Embryonic facial prominence (tissue), 1 donor: Measurements from ENCODE around the gene EMC1.
"Not testable (repeated sequence)": the region's sequence is repeated elsewhere in the genome, so short reads cannot be mapped to it uniquely, and the experiment has no call there.

Experiments used
- DNase-seq: peaks from one replicate; pipeline ENCODE4 v3.0.0-alpha.2; 2016; ENCODE audit errors: extremely low spot score

EMC1 gene

DNA sequence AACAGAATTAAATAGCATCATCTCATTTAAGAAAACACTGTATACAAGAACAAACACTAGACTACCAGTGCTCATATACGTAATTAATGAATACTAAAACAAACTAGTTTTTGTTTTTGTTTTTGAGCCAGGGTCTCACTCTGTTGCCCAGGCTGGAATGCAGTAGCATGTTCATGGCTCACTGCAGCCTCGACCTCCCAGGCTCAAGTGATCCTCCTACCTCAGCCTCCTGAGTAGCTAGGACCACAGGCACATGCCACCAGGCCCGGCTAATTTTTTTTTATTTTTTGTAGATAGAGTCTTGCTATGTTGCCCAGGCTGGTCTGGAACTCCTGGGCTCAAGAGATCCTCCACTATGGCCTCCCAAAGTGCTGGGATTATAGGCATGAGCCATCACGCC lies 34.7 kb downstream of the EMC1 start:
- not testable (repeated sequence) for DNase-seq

GRCh38 chr1:19213580-19213979 lies 37.7 kb downstream of the EMC1 start:
- no peak for DNase-seq

DNA sequence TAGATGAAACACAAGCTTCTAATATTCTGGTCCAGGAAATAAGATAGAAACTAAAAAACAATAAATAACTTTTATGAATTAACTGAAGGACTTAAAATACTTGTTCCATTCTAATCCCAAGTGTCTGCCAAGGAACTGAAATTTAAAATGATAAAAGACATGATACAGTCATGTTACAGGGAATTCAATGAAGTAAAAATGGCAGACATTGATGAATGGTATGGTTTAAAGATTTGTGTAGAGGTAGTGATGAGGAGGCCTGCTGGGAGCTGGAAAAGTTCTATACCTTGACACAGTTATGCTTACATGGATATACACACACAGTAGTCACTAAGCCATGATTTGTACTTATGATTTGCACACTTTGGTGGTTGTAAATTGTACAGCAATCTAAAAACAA lies 39.2 kb downstream of the EMC1 start:
- DNase-seq: no peak

DNA sequence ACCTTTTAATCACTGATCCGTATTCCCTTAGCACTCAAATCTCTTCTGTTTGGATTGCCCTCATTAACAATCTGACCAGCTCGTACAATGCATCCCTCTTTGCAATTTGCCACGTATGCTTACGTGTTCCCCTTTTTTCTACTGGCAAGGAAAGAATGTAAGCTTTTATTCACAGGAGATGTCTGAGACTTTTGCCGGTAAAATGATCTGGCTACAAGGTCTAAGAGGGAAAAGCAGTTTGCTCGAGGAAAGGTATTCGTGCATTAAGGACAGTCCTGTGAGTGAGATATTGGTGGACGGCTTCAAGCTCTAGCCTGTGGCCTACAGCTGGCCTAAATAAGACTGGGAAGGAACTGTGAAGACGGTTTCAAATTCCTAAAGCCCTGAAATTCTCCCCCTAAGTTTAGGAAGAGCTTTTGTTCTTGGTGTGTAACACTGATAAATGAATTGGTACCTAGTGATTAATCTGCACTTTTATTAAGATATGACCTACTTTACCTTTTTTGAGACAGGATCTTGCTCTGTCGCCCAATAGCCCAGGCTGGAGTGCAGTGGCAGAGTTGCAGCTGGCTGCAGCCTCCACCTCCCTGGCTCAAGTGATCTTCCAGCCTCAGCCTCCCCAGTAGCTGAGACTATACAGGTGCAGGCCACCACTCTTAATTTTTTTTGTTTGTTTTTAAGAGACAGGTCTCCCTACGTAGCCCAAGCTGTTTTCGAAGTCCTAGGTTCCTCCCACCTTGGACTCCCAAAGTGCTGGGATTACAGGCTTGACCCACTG lies 40.4 kb downstream of the EMC1 start:
- no peak for DNase-seq

DNA sequence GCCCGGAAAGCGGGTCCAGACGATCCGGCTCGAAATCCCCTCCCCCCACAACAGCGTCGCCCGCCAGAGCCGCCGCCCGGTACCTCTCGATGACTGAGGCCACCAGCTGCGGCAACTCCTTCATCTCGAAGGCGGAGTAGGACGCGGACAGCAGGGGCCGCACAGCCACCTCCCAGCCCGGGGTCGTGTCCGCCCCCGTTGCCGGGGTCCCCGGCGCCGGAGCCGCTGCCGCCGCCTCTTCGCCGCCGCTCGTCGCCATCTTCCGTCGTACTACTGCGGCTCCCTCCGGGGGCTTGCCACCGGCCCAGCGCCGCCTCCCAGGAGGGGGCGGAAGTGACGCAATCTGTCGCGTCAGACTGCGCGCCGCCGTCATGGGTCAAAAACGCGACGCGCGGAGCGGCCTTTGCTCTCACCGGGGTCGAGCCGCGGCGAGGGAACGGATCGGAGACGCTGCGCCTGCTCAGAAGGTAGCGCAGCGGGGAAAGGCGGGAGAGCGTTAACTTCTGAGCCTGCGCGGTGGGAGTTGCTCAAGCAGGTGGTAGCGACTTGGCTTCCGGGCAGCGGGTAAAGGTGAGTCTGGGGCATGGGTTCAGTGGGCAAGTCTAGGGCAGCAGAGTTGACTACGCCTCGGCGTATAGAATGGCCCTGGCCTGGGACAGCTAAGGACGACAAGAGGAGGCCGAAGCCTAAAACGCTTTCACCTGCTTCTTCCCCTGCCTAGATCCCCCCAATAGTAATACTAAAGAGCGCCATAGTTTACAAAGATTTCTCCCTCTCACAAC lies 41.1 kb downstream of the EMC1 start, which contains the start of gene UBR4:
Gene UBR4 (minus strand): TSS at position 277 of the 782 bp plus-strand sequence. CDS start 18 bp downstream, at position 259.
- peak; percentile 56 for DNase-seq

DNA sequence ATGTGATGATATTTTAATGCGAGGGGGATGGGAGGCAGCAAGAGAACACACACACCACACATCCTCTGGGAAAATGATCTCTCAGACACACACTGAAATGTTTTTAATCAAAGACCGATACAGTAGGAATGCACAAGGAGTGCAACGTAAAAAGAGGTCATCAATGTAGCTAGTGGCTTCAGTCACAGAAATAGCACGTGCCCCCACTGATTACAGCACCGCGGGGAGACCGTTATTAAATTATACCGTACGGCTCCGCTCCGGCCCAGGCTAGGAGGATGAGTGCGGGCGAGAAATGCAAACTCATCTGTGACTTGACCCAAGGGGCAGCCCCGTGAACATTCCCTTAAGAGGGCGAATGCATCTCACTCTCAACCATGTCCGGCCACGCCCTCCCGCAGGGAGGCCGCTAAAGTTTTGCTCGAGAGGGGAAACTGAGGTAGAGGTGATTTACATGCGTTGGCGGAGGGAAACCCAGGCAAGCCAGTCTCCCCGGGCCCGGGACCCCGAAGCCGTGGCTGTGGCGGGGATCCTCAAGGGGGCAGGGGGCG lies 41.8 kb downstream of the EMC1 start:
- DNase-seq: no peak

GRCh38 chr1:19208710-19209438 lies 42.5 kb downstream of the EMC1 start:
- DNase-seq: no peak

DNA sequence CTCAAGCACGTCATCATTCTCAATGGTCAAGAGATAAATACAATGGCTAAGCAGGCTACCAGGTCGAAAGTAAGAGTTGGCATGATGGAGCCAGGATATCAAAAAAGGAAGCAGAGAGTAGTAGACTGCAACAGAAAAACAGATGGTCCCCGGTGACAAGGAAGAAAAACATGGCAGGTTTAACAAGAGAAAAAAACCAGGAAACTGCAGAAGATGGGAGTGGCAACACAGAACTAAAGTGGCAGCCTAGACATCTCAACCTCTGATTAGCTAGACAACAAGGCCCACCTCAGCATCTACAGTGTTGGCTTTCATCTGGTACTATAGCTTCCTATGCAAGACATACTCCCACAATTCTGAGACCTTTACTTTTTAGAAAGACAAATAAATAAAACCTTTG lies 44.4 kb downstream of the EMC1 start:
- no peak for DNase-seq

- no peak for DNase-seq
These were observed 45.5 kb downstream of the EMC1 start for GRCh38 chr1:19205845-19206244.

DNA sequence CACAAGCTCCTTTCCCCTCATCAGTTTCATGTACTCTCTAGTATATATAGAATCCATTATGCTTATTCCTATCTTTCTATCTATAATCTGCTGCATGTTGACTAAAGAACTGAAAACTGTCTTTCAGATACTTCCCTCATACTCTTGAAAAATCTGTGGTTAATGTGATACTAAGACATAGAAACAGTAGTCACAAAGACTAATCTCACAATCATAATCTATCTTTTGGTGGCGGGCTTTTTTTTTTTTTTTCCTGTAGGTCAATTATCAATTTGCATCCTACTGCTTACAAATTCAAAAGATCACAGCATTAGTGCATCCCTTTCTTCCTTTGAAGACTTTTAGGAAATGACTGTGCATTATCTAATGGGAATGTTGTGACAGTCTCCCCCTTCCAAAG lies 45.9 kb downstream of the EMC1 start:
- no peak for DNase-seq

DNA sequence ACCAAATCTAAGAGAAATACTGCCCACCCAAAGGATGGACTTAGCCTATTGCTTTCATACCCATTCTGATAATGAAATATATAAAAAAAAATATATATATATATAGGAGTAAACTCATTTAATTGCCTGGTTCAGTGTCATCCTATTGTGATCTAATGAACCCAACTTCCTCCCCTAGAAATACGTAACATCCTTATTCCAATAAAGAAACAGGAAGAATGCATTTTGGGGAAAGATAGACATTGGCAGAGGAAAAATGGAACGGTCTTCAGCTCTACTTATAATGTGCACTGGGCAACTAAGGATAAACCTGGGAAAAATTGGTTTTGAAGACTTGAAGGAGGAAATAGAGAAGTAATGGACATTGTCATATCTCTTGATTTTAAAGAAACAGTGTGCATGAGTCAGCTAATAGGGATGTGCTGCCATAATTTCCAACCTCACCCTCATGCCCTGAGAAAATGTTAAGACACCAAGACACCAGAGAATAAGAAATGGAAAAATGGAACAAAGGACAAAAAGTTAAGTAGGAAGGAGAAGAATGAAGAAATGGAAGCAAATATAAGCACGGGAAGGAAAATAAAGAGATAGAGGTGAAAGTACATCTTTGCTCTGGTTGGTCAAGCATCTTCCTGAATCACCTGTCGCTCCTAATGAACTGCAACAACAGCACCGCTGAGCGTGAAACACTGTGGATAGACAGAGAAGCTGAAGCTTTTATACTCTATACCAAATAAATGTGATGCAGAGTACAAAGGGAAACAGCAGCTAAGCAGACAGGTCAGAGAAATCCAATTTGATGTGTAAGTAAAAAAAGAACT lies 46.7 kb downstream of the EMC1 start:
- no peak for DNase-seq

DNA sequence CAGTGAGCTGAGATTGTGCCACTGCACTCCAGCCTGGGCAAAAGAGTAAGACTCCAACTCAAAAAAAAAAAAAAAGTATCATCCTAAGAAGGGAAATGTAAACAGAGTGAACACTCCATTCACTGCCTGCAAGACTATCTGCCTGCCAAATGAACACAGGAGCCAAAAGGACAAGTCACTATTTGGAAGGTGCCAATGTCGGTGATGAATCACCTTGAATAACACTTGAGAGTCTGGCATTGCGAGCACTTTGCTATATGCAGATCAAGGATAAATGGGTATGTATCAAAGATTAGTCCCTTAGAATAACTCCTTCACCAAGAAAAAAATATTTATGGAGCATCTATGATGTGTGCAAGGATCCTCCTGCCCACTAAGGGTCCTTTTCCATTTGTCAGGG lies 47.9 kb downstream of the EMC1 start:
- no peak for DNase-seq

DNA sequence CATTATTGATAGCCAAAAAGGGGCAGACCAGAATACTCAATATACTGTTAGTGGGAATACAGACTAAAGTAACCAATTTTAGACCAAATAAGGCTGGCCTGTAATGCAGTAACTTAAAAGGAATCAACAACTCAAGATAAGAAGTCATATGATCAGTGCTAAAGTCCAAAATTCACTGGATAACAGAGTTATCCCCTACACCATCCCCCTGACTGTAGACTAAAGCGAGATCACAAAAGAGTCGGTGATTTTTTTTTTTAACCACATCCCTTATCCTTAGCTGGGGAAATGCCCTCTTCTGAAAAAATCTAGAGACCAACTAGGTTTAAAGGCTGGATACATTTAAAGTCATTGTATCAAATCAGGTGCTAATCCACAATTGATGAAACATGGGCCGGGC lies 48.9 kb downstream of the EMC1 start:
- no peak for DNase-seq

DNA sequence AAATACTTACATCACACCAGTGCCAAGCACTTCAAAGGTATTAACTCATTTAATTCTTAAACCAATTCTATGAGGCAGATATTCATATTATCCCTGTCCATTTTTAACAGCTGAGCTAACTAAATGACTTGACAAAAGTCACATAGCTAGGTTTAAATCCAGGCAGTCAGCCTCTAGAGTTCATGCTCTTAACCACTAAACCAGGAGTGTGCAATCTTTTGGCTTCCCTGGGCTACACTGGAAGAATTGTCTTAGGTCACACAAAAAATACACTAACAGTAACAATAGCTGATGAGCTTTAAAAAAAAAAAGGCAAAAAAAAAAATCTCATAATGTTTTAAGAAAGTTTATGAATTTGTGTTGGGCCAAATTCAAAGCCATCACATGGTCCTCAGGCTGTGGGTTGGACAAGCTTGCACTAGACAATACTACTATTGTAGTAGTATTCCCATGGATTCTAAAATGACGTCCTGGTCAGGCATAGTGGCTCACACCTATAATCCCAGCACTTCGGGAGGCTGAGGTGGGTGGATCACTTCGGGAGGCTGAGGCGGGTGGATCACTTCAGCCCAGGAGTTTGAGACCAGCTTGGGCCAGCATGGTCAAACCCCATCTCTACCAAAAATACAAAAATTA lies 51.2 kb downstream of the EMC1 start:
- no peak for DNase-seq

- DNase-seq: no peak
These were observed 51.9 kb downstream of the EMC1 start for GRCh38 chr1:19199329-19199968.

GRCh38 chr1:19198820-19199219 lies 52.5 kb downstream of the EMC1 start:
- no peak for DNase-seq

DNA sequence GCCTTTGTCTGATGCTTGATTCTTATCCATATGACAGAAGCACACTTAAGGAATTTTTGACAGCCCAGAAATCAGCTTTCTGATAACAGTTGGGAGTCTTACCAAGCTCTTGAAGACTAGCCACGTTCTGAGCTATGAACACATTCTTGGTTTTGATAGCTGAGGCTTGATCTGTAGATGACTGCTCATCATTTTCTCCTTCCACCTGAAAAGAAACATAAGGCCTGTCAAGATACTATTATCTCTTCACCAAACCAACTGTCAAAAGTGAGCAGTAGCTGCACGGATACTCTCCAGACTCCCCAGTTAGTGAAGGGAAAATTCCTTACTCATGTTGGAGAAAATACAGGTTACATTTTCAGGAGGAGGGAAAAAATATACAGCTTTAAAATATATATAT lies 53.5 kb downstream of the EMC1 start:
- DNase-seq: no peak

DNA sequence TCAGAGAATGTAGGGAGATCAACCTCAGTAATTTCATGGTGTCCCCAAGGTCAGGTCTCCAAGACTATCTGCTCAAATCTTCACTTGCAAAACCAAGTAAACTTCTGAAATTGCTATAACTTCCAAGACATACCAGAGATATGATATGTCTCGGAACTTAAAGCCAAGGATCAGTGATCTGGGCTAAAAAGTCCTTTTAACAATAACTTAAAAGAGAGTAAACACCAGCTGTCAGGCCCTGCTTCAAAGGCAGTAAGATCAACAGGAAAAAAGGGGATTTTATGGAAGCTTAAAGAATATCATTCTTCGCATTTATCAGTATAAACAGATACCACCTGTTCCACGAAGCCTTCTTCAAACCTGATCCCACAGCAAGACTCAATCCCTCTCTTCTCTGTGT lies 55.0 kb downstream of the EMC1 start:
- DNase-seq: no peak

DNA sequence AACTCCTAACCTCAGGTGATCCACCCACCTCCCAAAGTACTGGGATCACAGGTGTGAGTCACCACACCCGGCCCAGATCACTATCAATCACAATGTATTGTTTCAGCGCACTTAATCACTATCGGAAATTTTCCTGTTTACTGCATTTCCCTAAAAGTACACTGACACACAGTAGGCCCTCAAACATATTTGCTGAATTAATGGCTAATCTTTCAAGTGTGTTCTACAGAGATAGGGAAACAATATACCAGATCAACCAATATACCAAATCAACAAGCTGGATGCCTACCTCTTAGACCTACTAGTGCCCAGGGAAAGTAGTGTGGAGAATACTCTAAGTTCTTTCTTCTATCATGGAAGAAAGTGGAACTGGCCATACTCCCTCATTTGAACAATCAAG lies 58.3 kb downstream of the EMC1 start:
- DNase-seq: no peak

GRCh38 chr1:19191811-19192210 lies 59.5 kb downstream of the EMC1 start:
- DNase-seq: no peak
